HepG2 (cell line): ENCODE measurements around the gene ARHGEF40. TPM values are rescaled to one million over a fixed set of nuclear protein-coding genes. Genes with fewer than 3 reads are reported as not detected.

Experiments
- HOMEZ ChIP-seq: IDR thresholded peaks from 2 replicates; pipeline ENCODE4 v1.6.1; 2016; ENCODE audit warnings: low read depth
- IRF2 ChIP-seq: IDR thresholded peaks from 2 replicates; pipeline ENCODE4 v1.6.1; 2018; ENCODE audit warnings: missing genetic modification reagents, missing compliant biosample characterization
- MED1 ChIP-seq: sonication (generic); formaldehyde crosslinking; IDR thresholded peaks from 2 replicates; pipeline ENCODE4 v1.4.0; 2020; ENCODE audit warnings: missing genetic modification reagents
- NR2F6 ChIP-seq, 2 experiments: IDR thresholded peaks; 2 replicates each; pipeline ENCODE4 v1.6.1; 2016; ENCODE audit warnings: antibody characterized with exemption in 1 of 2, mild to moderate bottlenecking in 1 of 2
- PHF5A ChIP-seq: IDR thresholded peaks from one replicate; pipeline ENCODE4 v1.6.1; 2018; ENCODE audit warnings: low read depth, missing genetic modification reagents; ENCODE audit not compliant: unreplicated experiment
- PITX1 ChIP-seq: sonication (generic); formaldehyde crosslinking; IDR thresholded peaks from 2 replicates; pipeline ENCODE4 v1.5.1; 2020; ENCODE audit warnings: mild to moderate bottlenecking, missing genetic modification reagents
- POGK ChIP-seq: sonication (generic); formaldehyde crosslinking; conservative IDR thresholded peaks from 2 replicates; pipeline ENCODE4 v1.8.0; 2022; ENCODE audit warnings: mild to moderate bottlenecking, moderate library complexity, missing genetic modification reagents
- POGZ ChIP-seq: sonication (generic); formaldehyde crosslinking; IDR thresholded peaks from 2 replicates; pipeline ENCODE4 v1.4.0; 2020; ENCODE audit warnings: mild to moderate bottlenecking, missing genetic modification reagents
- SOX5 ChIP-seq: IDR thresholded peaks from 2 replicates; pipeline ENCODE4 v1.6.1; 2016; ENCODE audit warnings: borderline replicate concordance
- SPEN ChIP-seq: sonication (generic); formaldehyde crosslinking; IDR thresholded peaks from 2 replicates; pipeline ENCODE4 v1.5.1; 2020; ENCODE audit warnings: low read depth, mild to moderate bottlenecking, missing genetic modification reagents
- XRCC5 ChIP-seq: fragments of 200-400 bp; formaldehyde crosslinking; optimal IDR thresholded peaks from 2 replicates; pipeline ENCODE3; 2017; ENCODE audit warnings: mild to moderate bottlenecking, low read length
- ZNF331 ChIP-seq: sonication (generic); formaldehyde crosslinking; IDR thresholded peaks from 2 replicates; pipeline ENCODE4 v1.4.0; 2020; ENCODE audit warnings: missing genetic modification reagents
- ZNF383 ChIP-seq: sonication (generic); formaldehyde crosslinking; IDR thresholded peaks from 2 replicates; pipeline ENCODE4 v1.4.0; 2020; ENCODE audit warnings: missing genetic modification reagents, mild to moderate bottlenecking, borderline replicate concordance
- ZNF451 ChIP-seq: sonication (generic); formaldehyde crosslinking; IDR thresholded peaks from 2 replicates; pipeline ENCODE4 v1.5.0; 2020; ENCODE audit warnings: mild to moderate bottlenecking, missing genetic modification reagents
- ZNF572 ChIP-seq: sonication (generic); formaldehyde crosslinking; IDR thresholded peaks from 2 replicates; pipeline ENCODE4 v1.5.1; 2020; ENCODE audit warnings: mild to moderate bottlenecking, missing genetic modification reagents
- ZNF574 ChIP-seq: sonication (generic); formaldehyde crosslinking; IDR thresholded peaks from 2 replicates; pipeline ENCODE4 v1.4.0; 2020; ENCODE audit warnings: missing genetic modification reagents
- ZNF607 ChIP-seq: sonication (generic); formaldehyde crosslinking; IDR thresholded peaks from 2 replicates; pipeline ENCODE4 v1.5.1; 2020; ENCODE audit warnings: missing genetic modification reagents, mild to moderate bottlenecking, borderline replicate concordance
- ZNF644 ChIP-seq: IDR thresholded peaks from 2 replicates; pipeline ENCODE4 v1.6.1; 2016; ENCODE audit warnings: low read depth
- ZNF7 ChIP-seq: IDR thresholded peaks from 2 replicates; pipeline ENCODE4 v1.6.1; 2016; ENCODE audit warnings: missing biosample characterization, missing genetic modification reagents
- ZNF782 ChIP-seq: sonication (generic); formaldehyde crosslinking; IDR thresholded peaks from 2 replicates; pipeline ENCODE4 v1.4.0; 2020; ENCODE audit warnings: missing genetic modification reagents, mild to moderate bottlenecking, borderline replicate concordance
- polyA plus RNA-seq, 8 experiments: library from polyadenylated mRNA; depleted of rRNA in 3 of 8; stranded (reverse) in 7 of 8; unstranded in 1 of 8; fragments of >200 nt; fragmentation: Illumina TruSeq in 4 of 8; extraction: Trizol in 4 of 8; gene quantifications; 2 replicates each; pipeline versions ENCODE4 v1.2.1 to v1.2.3, GENCODE V29; 2011 to 2016; ENCODE audit warnings: low read depth in 4 of 8, missing spikeins in 1 of 8, mixed read lengths in 1 of 8; ENCODE audit not compliant: insufficient read depth in 1 of 8
- total RNA-seq, 5 experiments: library from RNA; depleted of rRNA; stranded (reverse); fragments of >200 nt; fragmentation: Illumina TruSeq; extraction: Trizol; gene quantifications; 2 replicates each; pipeline ENCODE4 v1.2.3, GENCODE V29; 2016; ENCODE audit warnings: low read depth in 1 of 5

Gene ARHGEF40
- total and polyA plus RNA-seq, 2 of the 13 experiments (the other 11 are each of a cell fraction or from before 2014, with no cell fraction given), result 28.1 to 78.1 TPM

GRCh38 chr14:21043974-21044618 is 26.0 kb upstream of the ARHGEF40 start (continued):
- TF ChIP-seq HOMEZ (CRISPR knock-in tag) (peak; percentile 85; the same call in 1 of the 2 replicates), ZNF644 (peak; percentile 97), ZNF451 (CRISPR knock-in tag) (0 out of 2 replicates have a peak, but pooled peaks have one; percentile 60), ZNF607 (CRISPR knock-in tag) (peak; percentile 52; the same call in 1 of the 2 replicates), IRF2 (CRISPR knock-in tag) (peak; percentile 64), POGK (CRISPR knock-in tag) (no peak), PITX1 (CRISPR knock-in tag) (0 out of 2 replicates have a peak, but pooled peaks have one; percentile 11), POGZ (CRISPR knock-in tag) (peak; percentile 59; the same call in 1 of the 2 replicates), PHF5A (CRISPR knock-in tag) (peak; percentile 56), SPEN (peak; percentile 80), ZNF383 (no peak), ZNF572 (CRISPR knock-in tag) (0 out of 2 replicates have a peak, but pooled peaks have one; percentile 69), ZNF7 (no peak), MED1 (CRISPR knock-in tag) (peak; percentile 84), NR2F6 (IDR thresholded peaks at IDR 0.05) (peak; percentile 8; the same call in 1 of the 2 replicates), NR2F6 (CRISPR knock-in tag; IDR thresholded peaks at IDR 0.05) (peak; percentile 60), XRCC5 (no peak), ZNF782 (no peak), ZNF574 (peak; percentile 41), ZNF331 (CRISPR knock-in tag) (peak; percentile 62; the same call in 1 of the 2 replicates), SOX5 (CRISPR knock-in tag) (peak; percentile 57; the same call in 1 of the 2 replicates)
